NCI-H2227 treated with DMSO at 0.1 percent for 48 hours (cell line): ENCODE measurements around the gene KLHL42.
"Not testable (repeated sequence)": the region's sequence is repeated elsewhere in the genome, so short reads cannot be mapped to it uniquely, and the experiment has no call there.

Experiments
- DNase-seq: peaks from one replicate; lab custom pipeline; 2025; lab: John Stamatoyannopoulos, UW

KLHL42 gene

DNA sequence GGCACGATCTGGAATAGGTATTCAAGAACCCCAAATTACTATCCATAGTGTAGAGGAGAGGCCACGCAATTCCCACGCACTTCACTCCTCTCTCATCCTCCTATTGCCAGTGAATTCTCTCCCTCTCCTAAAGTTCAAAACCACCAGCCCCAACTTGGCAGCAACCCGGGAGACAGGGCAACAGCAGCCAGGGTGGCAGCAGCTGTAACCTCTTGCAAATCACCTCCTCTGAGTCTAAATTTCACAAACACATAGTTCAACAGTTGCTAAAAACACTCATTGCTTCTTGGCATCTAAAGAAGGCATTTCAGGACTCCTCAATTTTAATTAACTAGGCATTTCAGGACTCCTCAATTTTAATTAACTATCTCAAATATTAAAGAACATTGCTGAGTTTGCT, 37.7 kb downstream of the KLHL42 start:
- no peak for DNase-seq

DNA sequence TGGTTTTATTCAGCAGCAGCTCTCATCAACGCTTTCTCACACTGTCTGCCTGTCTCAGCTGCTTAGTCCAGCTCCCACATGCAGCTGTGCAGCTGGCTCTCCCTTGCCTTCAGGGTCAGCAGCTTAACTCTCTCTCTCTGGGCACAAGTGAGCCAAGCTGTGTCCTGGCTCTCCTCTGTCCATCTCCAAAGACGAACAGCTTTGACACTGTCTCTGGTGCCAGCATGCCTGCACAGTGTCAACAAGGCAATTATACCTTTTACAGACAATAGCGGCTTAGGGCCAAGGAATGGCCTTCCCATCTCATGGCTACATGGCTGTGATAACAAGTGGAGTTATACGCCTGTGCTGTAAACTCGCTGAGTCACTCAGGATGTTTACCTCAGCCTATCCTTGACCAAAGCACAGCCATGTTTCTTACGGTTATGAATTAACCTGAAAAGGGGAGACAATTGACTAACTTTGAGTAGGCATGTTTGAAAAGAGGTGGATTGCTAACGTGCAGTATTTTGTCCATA, 38.4 kb downstream of the KLHL42 start:
- DNase-seq: no peak

DNA sequence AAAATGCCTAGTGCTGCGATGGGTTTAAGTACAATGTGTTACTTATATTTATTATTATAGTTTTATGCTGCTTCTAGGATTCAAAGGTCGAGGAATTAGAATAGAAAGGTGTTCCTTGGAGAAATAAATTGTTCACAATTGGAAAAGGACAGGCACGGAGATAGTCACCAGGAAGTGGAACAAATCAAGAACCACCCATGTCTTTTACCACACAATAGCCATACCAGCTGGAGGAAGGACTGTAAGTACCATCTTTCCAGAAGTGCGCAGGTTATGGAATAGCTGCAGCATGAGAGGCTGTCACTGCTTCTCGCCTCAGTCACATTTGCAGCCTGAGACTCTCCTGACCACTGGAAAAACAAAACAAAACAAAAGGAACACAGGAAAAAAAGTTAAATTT, 40.5 kb downstream of the KLHL42 start:
- DNase-seq: no peak

DNA sequence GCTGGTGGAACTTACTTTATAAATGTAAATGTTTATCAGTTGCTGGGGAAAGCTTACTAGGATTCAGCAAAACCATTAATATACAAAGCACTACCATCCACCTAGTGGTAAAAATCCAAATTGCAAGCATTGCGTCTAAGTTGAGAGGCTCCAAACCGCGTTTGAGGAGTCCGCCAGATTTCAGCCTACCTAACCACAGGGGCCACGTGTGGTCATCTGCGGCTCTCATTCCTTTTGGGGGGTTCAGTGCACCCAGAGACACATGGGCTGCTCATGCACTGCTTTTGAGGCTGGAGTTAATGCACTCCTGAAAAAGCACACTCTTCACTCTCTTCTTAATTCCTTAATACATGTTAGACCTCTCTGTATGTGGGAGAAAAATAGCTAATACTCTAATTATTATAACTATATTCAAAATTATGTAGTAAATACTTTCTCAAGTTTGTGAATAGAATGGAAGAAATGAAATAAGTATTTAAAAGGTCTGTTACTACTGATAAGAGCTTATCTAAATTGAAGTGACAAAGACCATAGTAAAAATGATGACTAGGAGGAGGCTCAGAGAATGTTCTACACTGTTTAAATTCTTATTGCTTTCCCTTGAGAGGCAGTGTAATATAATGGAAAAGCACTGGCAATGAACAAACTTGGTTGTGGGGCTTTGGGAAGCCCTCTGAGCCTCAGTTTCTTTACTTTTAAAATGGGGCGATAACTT, 41.4 kb downstream of the KLHL42 start:
- no peak for DNase-seq

DNA sequence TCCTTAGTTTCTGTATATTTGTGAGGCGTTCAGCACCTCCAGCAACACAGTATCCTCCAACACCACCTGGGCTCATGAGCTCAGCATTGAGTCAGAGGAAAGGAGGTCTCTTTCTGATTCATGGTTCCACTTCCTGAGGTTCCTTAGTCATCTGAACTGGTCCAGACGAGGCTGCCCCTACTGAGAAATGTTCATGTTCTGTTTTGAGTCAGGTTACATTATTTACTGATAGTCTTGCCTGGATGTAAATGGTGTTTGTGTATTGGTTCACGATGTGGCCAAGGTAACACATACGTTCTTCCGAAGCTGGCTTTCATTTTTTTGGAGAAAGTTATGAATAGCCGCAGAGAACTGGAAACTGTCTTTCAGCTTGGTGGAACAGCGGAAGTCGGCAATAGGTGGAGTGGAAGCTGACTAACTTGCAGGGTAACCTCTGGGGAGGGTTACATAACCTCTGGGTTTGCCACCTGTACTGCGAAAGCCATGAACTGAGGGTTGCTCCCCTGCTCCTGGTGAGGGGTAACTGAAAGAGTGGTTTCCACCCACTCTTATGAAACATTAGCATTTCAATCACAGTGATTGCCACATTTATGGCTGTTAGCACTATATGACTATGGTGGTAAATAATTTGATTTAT, 42.2 kb downstream of the KLHL42 start:
- DNase-seq: no peak

DNA sequence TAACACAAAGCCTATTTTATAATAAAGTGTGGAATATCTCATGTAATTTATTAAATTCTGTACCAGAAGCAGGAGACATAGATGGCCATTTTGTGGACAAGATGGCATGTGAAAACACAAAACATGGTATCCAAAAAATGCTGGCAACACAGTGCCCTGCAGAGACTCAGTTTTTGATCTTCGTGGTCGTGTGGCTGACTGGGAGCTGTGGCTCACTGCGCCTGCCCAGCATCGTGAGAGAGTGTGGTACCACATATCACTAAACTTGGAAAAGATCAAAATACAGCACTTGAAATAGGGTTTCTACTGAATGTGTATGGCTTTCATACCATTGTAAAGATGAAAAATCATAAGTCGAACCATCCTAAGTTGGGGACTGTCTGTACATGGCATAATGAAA, 43.0 kb downstream of the KLHL42 start:
- DNase-seq: no peak

DNA sequence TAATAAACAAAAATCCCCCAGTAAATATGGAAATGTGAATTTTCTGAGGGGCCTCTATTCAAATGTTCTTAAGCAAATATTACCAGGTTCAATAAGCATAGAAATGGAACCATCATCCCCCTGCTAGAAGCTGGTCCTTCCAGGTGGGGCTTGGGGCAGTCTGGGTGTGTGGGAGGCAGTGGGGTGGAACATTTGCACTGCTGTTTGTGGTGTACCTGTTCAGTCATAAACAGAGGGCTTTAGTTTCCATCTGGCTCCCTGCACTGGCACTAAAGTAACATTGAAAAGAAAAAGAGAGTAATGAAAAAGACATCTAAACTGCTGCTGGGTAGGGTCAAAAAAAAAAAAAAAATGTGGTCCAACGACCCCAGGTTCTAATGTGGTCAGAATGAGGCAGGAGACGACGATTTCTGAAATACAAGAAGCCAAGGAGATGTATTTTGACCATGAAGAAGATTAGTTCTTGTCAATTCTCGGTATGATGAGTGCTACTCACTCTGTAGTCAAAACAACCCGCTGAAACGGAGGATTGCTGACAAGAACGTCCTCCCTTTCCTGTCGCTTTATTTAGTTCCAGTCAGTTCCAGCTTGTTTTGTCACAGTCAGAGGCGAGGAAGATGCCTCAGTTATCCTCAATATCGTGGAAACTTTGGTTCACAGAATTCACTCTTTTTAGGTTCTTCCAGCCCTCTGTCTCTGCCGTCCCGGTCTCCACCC, 44.3 kb downstream of the KLHL42 start:
- no peak for DNase-seq

DNA sequence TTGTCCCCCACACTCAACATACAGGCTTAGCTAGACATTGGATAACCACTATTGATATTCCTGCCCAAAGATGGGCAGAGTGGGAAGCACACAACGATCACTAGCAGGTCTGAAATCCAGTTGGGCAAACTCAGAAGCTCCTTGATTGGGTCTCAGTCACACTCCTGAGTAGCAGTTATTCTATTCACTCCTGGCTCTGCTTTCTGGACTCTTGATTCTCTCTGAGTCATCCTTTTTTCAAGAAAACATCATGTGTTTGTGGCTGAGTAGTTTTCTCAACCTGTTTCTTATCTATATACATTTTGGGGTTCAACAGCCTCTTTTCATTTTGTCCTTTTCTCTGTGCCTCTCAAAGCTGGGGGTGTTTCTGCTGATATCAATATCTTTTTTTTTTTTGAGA, 46.0 kb downstream of the KLHL42 start:
- DNase-seq: no peak

DNA sequence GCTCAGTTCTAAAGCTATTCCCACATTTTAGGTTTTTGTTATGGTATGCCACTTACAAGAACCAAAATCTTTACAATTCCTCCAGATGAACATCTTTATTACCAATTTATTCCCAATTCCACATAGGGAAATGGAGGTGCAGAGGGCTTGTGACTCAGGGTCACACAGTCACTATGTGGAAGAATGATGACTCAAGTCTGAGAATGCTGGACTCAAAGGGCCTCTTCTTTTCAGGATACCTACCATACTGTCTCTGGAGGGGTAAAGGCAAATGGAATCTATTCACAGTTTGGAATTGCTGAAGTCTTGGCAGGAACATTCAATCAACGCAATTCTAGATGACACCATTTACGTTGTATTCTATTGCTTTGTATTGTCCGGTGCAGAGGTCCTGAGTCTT, 48.2 kb downstream of the KLHL42 start:
- no peak for DNase-seq

DNA sequence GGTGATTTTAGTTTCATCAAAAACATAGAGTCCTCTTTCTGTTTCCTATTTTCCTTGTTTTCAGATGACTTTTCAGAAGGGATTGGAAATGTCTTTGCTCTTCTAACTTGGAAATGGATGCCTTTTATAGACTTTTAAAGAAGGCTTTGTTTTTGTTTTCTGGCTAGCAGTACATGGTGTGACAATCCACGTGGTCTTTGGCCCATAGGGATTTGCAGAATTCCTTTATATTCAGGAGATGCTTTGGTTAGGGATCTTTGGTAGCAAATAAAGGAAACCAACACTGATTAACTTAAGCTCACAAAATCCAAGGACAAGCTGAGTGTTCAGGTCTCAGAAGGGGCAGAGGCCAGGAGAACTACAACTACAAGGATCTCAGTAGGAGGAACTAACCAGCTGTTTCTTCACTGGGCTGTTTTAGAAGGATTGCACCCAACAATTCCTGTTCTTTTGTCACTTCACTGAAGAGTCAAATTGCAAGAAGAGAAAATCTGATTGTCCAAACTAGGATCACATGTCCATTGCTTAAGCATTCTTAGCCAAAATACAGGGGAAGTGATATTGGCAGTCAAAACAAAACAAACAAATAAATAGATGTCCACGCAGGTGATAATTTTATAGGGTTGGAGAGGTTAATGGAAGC, 58.6 kb downstream of the KLHL42 start:
- no peak for DNase-seq

DNA sequence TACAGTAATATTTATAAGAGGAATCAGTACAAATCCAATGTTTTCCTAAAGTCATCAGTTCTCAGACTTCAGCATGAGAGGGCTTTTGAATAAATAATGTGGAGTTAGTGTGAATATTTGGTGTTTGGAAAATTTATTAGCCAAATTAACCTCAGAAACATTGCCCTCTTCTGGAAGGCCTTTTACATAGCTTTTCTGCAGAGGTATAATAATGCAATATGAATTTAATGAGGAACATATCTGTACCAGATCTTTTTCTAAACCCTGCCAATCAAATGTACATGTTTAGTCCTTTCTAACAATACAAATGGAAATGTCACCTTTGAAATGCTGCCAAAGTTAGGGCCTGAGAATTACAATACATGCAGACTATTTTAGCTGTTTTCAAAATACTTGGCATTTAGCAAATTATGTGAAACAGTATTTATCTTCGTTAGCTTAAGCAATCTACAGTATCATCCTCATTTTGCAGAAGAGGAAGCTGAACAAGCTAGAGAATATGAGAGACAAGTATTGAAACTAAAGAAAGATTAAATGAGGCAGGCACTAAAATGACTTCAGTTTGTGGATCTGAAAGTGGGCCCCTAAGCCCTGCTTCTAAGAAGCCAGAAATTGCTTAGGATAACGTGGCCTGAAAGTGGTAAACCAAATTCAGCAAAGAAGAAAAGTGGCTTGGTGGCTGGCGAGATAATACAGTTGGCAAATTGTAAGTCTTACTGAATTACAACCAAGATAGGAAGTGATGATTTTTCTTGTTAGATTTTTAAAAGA, 60.4 kb downstream of the KLHL42 start:
- DNase-seq: no peak

DNA sequence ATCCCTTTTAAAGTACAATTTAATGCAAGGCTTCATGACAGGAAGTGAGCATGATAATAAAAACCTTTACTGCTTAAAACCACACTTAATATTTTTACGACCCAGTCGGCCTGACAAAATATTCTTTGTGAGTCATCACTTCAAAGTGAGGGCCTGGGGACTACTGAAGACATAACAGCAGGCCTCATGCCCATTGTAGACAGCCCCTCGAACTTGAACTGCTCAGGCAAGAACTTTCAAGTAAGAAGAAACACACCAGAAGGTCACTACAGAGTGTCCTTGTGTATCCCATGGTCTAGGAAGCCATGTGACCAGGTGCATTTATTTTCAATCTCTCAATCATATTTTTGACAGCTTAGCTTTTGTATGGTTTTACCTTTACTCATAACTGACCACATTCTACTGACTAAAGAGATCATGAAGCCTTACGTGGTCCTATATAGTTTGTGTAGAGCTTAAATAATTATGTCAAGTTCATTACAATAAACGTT, 61.4 kb downstream of the KLHL42 start:
- DNase-seq: no peak

DNA sequence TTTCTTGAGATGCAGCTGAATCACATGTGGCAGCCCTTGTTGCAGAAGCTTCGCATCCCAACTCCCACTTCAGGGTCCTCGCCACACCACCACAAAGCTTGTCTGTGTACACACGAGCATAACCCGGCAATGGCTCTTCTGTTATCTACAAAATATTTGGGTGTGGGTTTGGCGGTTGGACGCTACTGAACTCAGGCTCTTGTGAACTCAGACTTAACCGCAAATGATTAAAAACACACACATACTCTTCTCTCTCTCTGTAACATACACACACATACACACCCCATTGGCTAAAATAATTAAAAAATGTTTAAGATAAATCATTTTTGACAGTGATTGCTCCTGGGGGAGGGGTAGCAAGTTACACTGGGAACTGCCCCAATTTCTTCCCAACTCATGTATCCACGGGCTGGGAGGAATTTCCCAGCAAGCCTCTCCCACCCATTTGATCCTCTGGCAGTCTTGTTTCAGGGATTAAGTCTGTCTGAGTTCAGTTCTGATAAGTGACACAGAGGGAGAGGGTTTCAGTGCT, 63.7 kb downstream of the KLHL42 start:
- DNase-seq: no peak

DNA sequence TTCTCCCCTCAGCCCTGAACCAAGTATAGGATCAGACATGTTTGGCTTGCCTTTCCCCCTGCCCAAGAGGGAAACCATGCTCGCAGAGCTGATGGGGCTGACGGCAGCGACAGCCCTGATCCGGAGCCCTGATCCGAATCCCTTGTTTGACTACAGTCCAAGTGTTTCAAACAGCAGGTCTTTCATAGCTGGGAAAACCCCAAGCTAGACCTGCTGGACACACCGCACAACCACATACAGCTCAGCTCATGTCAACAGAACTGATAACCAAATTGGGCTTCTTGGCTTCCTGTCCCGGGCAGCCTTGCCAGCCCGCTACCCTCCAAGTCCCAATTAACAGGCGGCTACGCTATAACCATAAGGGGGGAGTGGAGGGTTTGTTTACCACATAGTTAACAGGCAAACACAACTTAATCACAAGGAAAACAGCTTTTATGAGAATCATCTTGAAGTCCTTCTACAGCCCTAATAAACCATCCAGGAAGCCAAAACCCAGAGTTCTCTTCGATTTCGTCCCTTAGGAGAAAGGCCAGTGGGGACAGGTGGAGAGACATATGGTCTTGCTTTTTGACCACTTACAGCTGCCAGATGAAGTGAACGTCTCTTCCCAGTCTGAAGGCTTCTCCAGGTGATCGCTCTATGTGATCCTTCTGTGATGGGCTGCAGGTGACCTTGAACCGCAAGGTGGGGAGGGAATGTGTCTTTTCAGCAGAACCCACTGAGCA, 64.5 kb downstream of the KLHL42 start:
- DNase-seq: no peak

DNA sequence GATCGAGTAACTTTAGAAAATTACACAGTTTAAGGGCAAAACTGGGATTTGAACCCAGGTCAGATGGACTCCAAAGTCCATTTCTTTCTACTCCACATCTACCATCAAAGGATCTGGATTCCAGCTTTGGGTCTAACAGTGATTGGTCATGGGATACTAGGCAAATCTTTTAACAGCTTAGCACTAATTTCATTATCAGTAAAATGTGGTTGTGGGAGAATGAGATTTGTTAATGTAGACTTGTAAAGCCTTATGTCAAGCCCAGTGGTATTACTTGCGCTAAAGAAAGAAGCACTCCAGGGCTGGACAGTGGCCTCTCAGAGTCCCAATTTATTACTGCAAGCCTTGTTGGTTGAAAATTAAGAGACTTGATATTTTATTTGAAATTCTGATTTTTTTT, 65.2 kb downstream of the KLHL42 start:
- DNase-seq: no peak

DNA sequence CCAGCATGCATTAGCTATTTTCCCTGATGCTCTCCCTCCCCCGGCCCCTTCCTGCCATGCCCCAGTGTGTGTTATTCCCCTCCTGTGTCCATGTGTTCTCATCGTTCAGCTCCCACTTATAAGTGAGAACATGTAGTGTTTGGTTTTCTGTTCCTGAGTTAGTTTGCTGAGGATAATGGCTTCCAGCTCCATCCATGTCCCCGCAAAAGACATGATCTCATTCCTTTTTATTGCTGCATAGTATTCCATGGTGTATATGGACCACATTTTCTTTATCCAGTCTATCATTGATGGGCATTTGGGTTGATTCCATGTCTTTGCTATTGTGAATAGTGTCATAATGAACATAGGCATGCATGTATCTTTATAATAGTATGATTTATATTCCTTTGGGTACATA, 65.7 kb downstream of the KLHL42 start:
- DNase-seq: not testable (repeated sequence)

DNA sequence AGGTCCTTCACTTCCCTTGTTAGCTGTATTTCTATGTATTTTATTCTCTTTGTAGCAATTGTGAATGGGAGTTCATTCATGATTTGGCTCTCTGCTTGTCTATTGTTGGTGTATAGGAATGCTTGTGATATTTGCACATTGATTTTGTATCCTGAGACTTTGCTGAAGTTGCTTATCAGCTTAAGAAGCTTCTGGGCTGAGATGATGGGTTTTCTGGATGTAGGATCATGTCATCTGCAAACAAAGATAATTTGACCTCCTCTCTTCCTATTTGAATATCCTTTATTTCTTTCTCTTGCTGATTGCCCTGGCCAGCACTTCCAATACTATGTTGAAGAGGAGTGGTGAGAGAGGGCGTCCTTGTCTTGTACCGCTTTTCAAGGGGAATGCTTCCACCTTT, 67.3 kb downstream of the KLHL42 start:
- DNase-seq: not testable (repeated sequence)

DNA sequence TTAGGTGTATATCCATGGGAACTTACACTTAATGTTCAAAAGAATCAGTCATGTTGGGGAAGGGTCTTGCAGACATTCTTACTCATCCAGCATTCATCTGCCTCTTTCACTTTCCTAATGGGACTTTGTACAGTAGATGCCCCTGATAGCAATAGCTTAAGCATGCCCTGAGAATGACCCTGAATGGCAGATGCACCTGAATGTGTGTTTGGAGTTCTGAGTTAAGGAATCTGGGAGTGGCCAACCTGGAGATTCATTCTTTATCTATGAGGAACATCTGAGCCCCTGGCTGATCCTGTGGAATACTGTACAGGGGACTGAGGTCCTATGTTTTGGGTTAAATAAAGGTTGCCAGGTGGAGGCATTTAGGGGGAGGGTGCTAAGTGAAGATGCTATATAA, 71.3 kb downstream of the KLHL42 start:
- DNase-seq: no peak

DNA sequence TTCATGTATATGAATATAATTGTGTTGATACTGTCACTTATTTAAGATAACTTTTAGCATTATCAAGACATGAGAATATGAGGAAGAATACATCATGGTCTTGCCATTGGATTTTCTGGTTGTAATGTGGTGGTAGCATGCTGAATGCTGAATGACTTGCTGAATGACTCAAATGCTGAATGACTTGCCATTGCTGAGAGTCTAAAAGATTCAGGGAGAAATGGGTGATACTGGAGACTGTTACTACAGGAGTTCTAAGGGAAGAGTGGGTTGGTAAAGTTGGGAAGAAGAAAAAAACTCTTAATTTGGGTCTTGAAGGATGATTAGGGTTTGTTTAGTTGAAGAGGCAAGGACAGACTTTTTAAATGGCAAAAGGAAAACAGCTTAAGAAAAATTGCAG, 72.1 kb downstream of the KLHL42 start:
- no peak for DNase-seq
